ENCODE measurements around the gene LCP1.

- TF ChIP-seq CTCF (IDR thresholded peaks at IDR 0.05) (no peak), POLR2AphosphoS5 (IDR thresholded peaks at IDR 0.05) (no peak)
Measured at GRCh38 chr13:46160065-46160464, 21.9 kb downstream of the LCP1 start.

Measured in esophagus muscularis mucosa (tissue), 3 donors.